Measurements from ENCODE around the gene ELAPOR1.

The ELAPOR1 gene

GRCh38 chr1:109113590-109114341, at the start of gene ELAPOR1:
Gene ELAPOR1, plus strand, starts transcription at chr1:109114115. Its CDS starts 69 bp downstream, at chr1:109114184.
- H3K36me3 Mint-ChIP-seq: no peaks in the 10 kb centered on the region
- peak within 1 kb of the TSS; percentile 90 for H3K27ac Mint-ChIP-seq
- no peaks in the 10 kb centered on the region for H3K27me3 Mint-ChIP-seq
- H3K4me1 Mint-ChIP-seq: peaks cover 43% of the 10 kb centered on the region
- peak within 1 kb of the TSS; percentile 88 for H3K4me3 Mint-ChIP-seq
- no peaks in the 10 kb centered on the region for H3K9me3 Mint-ChIP-seq

GRCh38 chr1:109065137-109065536, 48.8 kb upstream of the ELAPOR1 start:
- H3K27me3 Mint-ChIP-seq: no peaks in the 10 kb centered on the region
- H3K36me3 Mint-ChIP-seq: peaks cover 7% of the 10 kb centered on the region
- H3K4me1 Mint-ChIP-seq: no peaks in the 10 kb centered on the region
- H3K9me3 Mint-ChIP-seq: no peaks in the 10 kb centered on the region
- no peak overlapping the region for H3K27ac Mint-ChIP-seq
- H3K4me3 Mint-ChIP-seq: no peak overlapping the region

- Mint-ChIP-seq H3K36me3 (peaks cover 11% of the 10 kb centered on the region), H3K4me3 (no peak overlapping the region), H3K27ac (no peak overlapping the region), H3K27me3 (no peaks in the 10 kb centered on the region), H3K9me3 (no peaks in the 10 kb centered on the region), H3K4me1 (peaks cover 7% of the 10 kb centered on the region)
Observed at GRCh38 chr1:109067883-109068282, 46.0 kb upstream of the ELAPOR1 start.

- Mint-ChIP-seq H3K27ac (no peak overlapping the region), H3K4me3 (no peak overlapping the region), H3K36me3 (peaks cover 13% of the 10 kb centered on the region), H3K4me1 (peaks cover 13% of the 10 kb centered on the region), H3K9me3 (no peaks in the 10 kb centered on the region), H3K27me3 (no peaks in the 10 kb centered on the region)
Observed at GRCh38 chr1:109069294-109069693, 44.6 kb upstream of the ELAPOR1 start.

- Mint-ChIP-seq H3K27me3 (no peaks in the 10 kb centered on the region), H3K4me1 (peaks cover 24% of the 10 kb centered on the region), H3K36me3 (peaks cover 6% of the 10 kb centered on the region), H3K4me3 (peak within 1 kb of the TSS; percentile 94), H3K9me3 (no peaks in the 10 kb centered on the region), H3K27ac (peak within 1 kb of the TSS; percentile 93)
Observed at GRCh38 chr1:109075531-109076490, 38.1 kb upstream of the ELAPOR1 start, which contains the start of gene TAF13. Gene TAF13, minus strand, starts transcription at chr1:109076003. Its CDS starts 56 bp downstream, at chr1:109075947.

- peaks cover 20% of the 10 kb centered on the region for H3K4me1 Mint-ChIP-seq
- peaks cover 1% of the 10 kb centered on the region for H3K36me3 Mint-ChIP-seq
- no peak overlapping the region for H3K27ac Mint-ChIP-seq
- no peaks in the 10 kb centered on the region for H3K9me3 Mint-ChIP-seq
- H3K4me3 Mint-ChIP-seq: no peak overlapping the region
- no peaks in the 10 kb centered on the region for H3K27me3 Mint-ChIP-seq
Observed at GRCh38 chr1:109078317-109078716, 35.6 kb upstream of the ELAPOR1 start.

GRCh38 chr1:109079240-109079622, 34.7 kb upstream of the ELAPOR1 start:
- Mint-ChIP-seq H3K36me3 (peaks cover 1% of the 10 kb centered on the region), H3K4me1 (peaks cover 16% of the 10 kb centered on the region), H3K9me3 (no peaks in the 10 kb centered on the region), H3K27ac (no peak overlapping the region), H3K27me3 (no peaks in the 10 kb centered on the region), H3K4me3 (no peak overlapping the region)

GRCh38 chr1:109080441-109081082, 33.4 kb upstream of the ELAPOR1 start:
- Mint-ChIP-seq H3K4me3 (no peak overlapping the region), H3K9me3 (no peaks in the 10 kb centered on the region), H3K36me3 (peaks cover 1% of the 10 kb centered on the region), H3K4me1 (peaks cover 5% of the 10 kb centered on the region), H3K27me3 (no peaks in the 10 kb centered on the region), H3K27ac (no peak overlapping the region)

GRCh38 chr1:109083501-109083900, 30.4 kb upstream of the ELAPOR1 start:
- Mint-ChIP-seq H3K27me3 (no peaks in the 10 kb centered on the region), H3K36me3 (no peaks in the 10 kb centered on the region), H3K9me3 (no peaks in the 10 kb centered on the region), H3K4me3 (no peak overlapping the region), H3K4me1 (no peaks in the 10 kb centered on the region), H3K27ac (no peak overlapping the region)

GRCh38 chr1:109083923-109084322, 30.0 kb upstream of the ELAPOR1 start:
- Mint-ChIP-seq H3K9me3 (no peaks in the 10 kb centered on the region), H3K4me3 (no peak overlapping the region), H3K27me3 (no peaks in the 10 kb centered on the region), H3K36me3 (peaks cover under 1% of the 10 kb centered on the region), H3K4me1 (no peaks in the 10 kb centered on the region), H3K27ac (no peak overlapping the region)

GRCh38 chr1:109084563-109085517, 29.1 kb upstream of the ELAPOR1 start:
- H3K36me3 Mint-ChIP-seq: peaks cover 3% of the 10 kb centered on the region
- H3K27ac Mint-ChIP-seq: no peak overlapping the region
- no peaks in the 10 kb centered on the region for H3K27me3 Mint-ChIP-seq
- H3K4me1 Mint-ChIP-seq: peaks cover 6% of the 10 kb centered on the region
- H3K4me3 Mint-ChIP-seq: no peak overlapping the region
- H3K9me3 Mint-ChIP-seq: no peaks in the 10 kb centered on the region

- Mint-ChIP-seq H3K27ac (peak overlapping the region; percentile 93), H3K4me3 (peak overlapping the region; percentile 92), H3K36me3 (peaks cover 9% of the 10 kb centered on the region), H3K27me3 (no peaks in the 10 kb centered on the region), H3K4me1 (peaks cover 32% of the 10 kb centered on the region), H3K9me3 (no peaks in the 10 kb centered on the region)
Observed at GRCh38 chr1:109089242-109090015, 24.5 kb upstream of the ELAPOR1 start.

GRCh38 chr1:109090196-109091077, 23.5 kb upstream of the ELAPOR1 start, which contains the start of gene TMEM167B:
Gene TMEM167B, plus strand, starts transcription at chr1:109090764. Its CDS starts 109 bp downstream, at chr1:109090873.
- Mint-ChIP-seq H3K4me1 (peaks cover 32% of the 10 kb centered on the region), H3K36me3 (peaks cover 12% of the 10 kb centered on the region), H3K4me3 (peak within 1 kb of the TSS; percentile 92), H3K9me3 (no peaks in the 10 kb centered on the region), H3K27me3 (no peaks in the 10 kb centered on the region), H3K27ac (peak within 1 kb of the TSS; percentile 93)

Measured in activated naive CD4-positive, alpha-beta T cell treated with anti-CD3 and anti-CD28 coated beads, Interleukin-2, amount 50 U/mL, for 24 hours (primary cell).